Esophagus (tissue), 2 donors: Measurements from ENCODE around the gene MYO10. TPM values are rescaled to one million over a fixed set of nuclear protein-coding genes. Genes with fewer than 3 reads are reported as not detected.
A peak's percentile ranks its signal among the peaks of the same experiment; 100 is the strongest.

Experiments used
- H3K27ac ChIP-seq, 2 donors: one replicate each; pipeline ENCODE4 v1.5.1; 2013; ENCODE audit warnings: low read depth in 2 of 2, mild to moderate bottlenecking in 2 of 2, inconsistent platforms in 1 of 2, low read length in 1 of 2, moderate library complexity in 1 of 2
- H3K27me3 ChIP-seq, 2 donors: one replicate each; pipeline ENCODE4 v1.6.1; 2013; ENCODE audit warnings: low read length in 2 of 2, control low read depth in 1 of 2, mild to moderate bottlenecking in 1 of 2; ENCODE audit not compliant: insufficient read depth in 2 of 2, control insufficient read depth in 1 of 2
- H3K36me3 ChIP-seq, 2 donors: one replicate each; pipeline ENCODE4 v1.6.1; 2013; ENCODE audit warnings: low read length in 1 of 2; ENCODE audit not compliant: control insufficient read depth in 2 of 2, insufficient read depth in 2 of 2
- H3K4me1 ChIP-seq, 2 donors: one replicate each; pipeline ENCODE4 v1.6.1; 2013; ENCODE audit warnings: low read length in 1 of 2; ENCODE audit not compliant: control insufficient read depth in 2 of 2, insufficient read depth in 2 of 2
- H3K4me3 ChIP-seq, 2 donors: one replicate each; pipeline ENCODE4 v1.5.1; 2013; ENCODE audit warnings: low read length in 2 of 2, mild to moderate bottlenecking in 2 of 2, low read depth in 1 of 2, moderate library complexity in 1 of 2
- H3K9me3 ChIP-seq, 2 donors: one replicate each; pipeline ENCODE4 v1.6.1; 2013; ENCODE audit warnings: mild to moderate bottlenecking in 2 of 2, low read depth in 1 of 2, low read length in 1 of 2, moderate library complexity in 1 of 2; ENCODE audit not compliant: control insufficient read depth in 2 of 2, insufficient read depth in 1 of 2
- WGBS, 2 donors: extraction: QIAGEN DNeasy Blood & Tissue Kit; methylation state at CpG; one replicate each; pipeline ENCODE4 v1.1.7; 2013; 5-methylcytosine and 5-hydroxymethylcytosine counted together
- polyA plus RNA-seq, 2 donors: library from polyadenylated mRNA; stranded (reverse); fragments of 200-250 nt; gene quantifications; one replicate each; pipeline ENCODE4 v1.2.3, GENCODE V29; 2013
- donor health status: healthy with polysubstance abuse.
- donor health status: Bipolar disorder and iron deficiency.

The MYO10 gene
- polyA plus RNA-seq, 2 donors, result 5.8 to 5.9 TPM

DNA sequence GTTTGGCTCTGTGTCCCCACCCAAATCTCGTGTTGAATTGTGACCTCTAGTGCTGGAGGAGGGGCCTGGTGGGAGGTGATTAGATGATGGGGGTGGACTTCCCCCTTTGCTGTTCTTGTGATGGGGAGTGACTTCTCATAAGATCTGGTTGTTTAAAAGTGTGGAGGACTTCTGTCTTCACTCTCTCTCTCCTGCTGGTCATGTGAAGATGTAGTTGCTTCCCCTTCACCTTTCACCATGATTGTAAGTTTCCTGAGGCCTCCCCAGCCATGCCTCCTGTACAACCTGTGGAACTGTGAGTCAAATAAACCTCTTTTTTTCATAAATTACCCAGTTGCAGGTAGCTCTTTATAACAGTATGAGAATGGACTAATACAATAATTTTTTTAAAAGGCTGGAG, 10.6 kb upstream of the MYO10 start:
- WGBS, 2 donors, result 74 to 78% methylated on average over 1 of the region's 1 CpG
- no peaks in the 10 kb centered on the region for H3K27me3 ChIP-seq

DNA sequence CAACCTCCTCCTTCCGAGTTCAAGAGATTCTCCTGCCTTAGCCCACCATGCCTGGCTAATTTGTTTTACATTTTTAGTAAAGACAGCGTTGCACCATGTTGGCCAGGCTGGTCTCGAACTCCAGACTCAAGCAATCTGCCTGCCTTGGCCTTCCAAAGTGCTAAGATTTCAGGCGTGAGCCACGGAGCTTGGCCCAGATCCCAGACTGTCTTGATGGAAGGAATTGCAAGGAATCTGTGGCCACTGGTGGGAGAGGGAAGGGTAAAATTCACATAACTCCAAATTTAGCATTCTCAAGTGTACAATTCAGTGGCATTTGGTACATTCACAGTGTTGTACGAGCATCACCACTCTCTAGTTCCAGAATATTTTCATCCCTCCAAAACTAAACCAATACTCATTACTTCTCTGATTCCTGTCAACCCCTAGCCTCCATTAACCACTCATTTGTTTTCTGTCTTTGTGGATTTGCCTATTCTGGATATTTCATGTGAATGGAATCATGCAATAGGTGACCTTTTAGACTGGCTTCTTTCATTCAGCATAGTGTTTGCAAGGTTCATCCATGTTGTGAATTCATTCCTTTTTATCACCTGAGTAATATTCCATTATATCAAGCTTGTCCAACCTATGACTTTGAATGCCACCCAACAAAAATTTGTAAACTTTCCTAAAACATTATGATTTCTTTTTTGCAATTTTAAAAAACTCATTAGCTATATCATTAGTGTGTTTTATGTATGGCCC, 8.9 kb upstream of the MYO10 start:
- no peak overlapping the region for H3K4me3 ChIP-seq
- H3K27me3 ChIP-seq, result peaks cover 0 to 2% of the 10 kb centered on the region in 2 donors
- no peaks in the 10 kb centered on the region for H3K4me1 ChIP-seq
- H3K9me3 ChIP-seq, result no peaks in the 10 kb centered on the region
- no peak overlapping the region for H3K27ac ChIP-seq
- H3K36me3 ChIP-seq, result no peaks in the 10 kb centered on the region
- WGBS, 2 donors, result 74% methylated on average over 6 of the region's 6 CpGs

More for the DNA sequence above, 10.6 kb upstream of the MYO10 start:
- no peaks in the 10 kb centered on the region for H3K36me3 ChIP-seq
- no peaks in the 10 kb centered on the region for H3K4me1 ChIP-seq
- H3K9me3 ChIP-seq, result no peaks in the 10 kb centered on the region
- no peak overlapping the region for H3K4me3 ChIP-seq
- no peak overlapping the region for H3K27ac ChIP-seq

DNA sequence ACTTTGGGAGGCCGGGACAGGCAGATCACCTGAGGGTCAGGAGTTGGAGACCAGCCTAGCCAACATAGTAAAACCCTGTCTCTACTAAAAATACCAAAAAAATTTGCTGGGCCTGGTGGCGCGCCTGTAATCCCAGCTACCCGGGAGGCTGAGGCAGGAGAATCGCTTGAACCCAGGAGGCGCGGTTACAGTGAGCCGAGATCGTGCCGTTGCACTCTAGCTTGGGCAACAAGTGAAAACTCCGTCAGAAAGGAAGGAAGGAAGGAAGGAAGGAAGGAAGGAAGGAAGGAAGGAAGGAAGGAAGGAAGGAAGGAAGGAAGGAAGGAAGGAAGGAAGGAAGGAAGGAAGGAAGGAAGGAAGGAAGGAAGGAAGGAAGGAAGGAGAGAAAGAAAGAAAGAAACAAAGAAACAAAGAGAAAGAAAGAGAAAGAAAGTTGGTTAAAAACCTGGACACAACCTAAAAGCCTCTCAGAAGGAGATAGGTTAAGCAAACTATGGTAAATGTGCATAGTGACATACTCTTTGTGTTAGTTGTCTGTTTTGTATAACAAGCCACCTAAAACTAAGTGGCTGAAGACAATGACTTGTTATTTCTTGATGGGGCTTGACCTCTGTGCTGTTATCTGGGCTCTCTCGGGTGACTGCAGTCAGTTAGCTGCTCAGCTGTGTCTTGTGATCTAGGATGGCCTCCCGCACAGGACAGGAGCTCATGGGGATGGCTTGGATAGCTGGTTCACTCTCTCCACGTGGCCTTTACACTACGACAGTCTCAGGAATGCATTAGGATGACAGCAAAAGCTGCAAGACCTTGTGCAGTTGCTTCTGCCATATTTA, 8.0 kb upstream of the MYO10 start:
- H3K27me3 ChIP-seq, result peaks cover 0 to 3% of the 10 kb centered on the region in 2 donors
- no peaks in the 10 kb centered on the region for H3K4me1 ChIP-seq
- no peaks in the 10 kb centered on the region for H3K36me3 ChIP-seq
- H3K27ac ChIP-seq, result no peak overlapping the region
- WGBS, 2 donors, result 81 to 86% methylated on average over 15 of the region's 15 CpGs
- H3K9me3 ChIP-seq, result no peaks in the 10 kb centered on the region
- H3K4me3 ChIP-seq, result no peak overlapping the region

DNA sequence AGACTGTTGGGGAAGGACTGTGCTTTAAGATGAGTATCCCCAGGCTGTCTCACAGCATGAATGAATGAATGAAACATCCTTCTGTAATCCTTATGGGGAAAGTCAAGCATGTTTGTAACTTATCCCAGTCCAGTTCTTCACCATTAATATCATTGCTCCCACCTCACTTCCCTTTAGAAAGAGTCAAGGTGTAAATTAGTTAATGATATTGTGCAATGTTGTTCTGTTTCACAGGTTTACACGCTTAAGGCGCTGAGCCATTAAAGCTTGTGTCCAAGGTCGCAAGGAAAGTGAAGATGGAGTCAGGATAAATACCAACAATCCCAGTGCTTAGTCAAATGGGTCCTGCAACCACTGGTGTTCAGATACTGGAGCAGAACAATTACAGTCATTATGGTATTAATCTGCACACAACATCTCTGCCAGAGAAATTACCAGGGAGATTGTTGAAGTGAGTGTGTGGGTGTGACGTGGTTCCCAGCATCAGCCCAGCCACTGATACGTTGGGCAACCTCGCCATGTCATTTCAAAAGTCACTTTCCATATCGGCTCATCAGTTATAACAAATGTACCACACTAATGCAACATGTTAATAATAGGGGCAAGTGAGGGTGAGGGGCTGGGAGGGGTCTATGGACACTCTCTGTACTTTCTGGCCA, 1.5 kb upstream of the MYO10 start:
- Histone ChIP-seq H3K4me3 (no peak overlapping the region), H3K27me3 (peaks cover 0 to 3% of the 10 kb centered on the region in 2 donors), H3K36me3 (no peaks in the 10 kb centered on the region), H3K4me1 (peaks cover 3 to 5% of the 10 kb centered on the region in 2 donors), H3K27ac (peak overlapping the region in 1 of 2 donors; percentile 15), H3K9me3 (no peaks in the 10 kb centered on the region)
- WGBS, 2 donors, result 74 to 78% methylated on average over 7 of the region's 7 CpGs

DNA sequence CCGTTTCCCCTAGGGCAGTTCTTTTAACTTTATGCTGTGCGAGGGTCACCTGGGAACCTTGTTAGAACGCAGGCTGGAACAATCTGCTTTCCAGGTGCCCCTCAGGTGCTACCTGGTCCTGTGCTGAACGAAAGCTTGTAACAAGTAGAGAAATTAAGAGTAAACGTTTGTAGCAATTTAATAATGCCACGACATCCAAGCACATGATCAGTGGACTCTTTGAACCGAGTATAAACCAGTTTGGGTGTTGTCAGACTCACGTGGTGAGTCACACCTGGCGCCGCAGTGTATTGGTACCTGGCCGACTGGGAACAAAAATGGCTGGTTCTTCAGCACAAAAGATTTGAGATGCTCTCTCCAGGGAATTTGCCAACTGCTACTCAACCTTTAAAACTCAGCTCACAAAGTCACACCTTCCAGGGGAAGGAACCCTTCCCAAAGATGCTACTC, 926 bp upstream of the MYO10 start:
- H3K27me3 ChIP-seq, result peaks cover 0 to 3% of the 10 kb centered on the region in 2 donors
- peaks cover 3 to 5% of the 10 kb centered on the region in 2 donors for H3K4me1 ChIP-seq
- 17 to 18% methylated on average over 11 of the region's 11 CpGs for WGBS, 2 donors
- no peaks in the 10 kb centered on the region for H3K36me3 ChIP-seq
- peak overlapping the region; percentile 88 to 93 for H3K27ac ChIP-seq
- peak overlapping the region; percentile 54 to 65 for H3K4me3 ChIP-seq
- no peaks in the 10 kb centered on the region for H3K9me3 ChIP-seq

DNA sequence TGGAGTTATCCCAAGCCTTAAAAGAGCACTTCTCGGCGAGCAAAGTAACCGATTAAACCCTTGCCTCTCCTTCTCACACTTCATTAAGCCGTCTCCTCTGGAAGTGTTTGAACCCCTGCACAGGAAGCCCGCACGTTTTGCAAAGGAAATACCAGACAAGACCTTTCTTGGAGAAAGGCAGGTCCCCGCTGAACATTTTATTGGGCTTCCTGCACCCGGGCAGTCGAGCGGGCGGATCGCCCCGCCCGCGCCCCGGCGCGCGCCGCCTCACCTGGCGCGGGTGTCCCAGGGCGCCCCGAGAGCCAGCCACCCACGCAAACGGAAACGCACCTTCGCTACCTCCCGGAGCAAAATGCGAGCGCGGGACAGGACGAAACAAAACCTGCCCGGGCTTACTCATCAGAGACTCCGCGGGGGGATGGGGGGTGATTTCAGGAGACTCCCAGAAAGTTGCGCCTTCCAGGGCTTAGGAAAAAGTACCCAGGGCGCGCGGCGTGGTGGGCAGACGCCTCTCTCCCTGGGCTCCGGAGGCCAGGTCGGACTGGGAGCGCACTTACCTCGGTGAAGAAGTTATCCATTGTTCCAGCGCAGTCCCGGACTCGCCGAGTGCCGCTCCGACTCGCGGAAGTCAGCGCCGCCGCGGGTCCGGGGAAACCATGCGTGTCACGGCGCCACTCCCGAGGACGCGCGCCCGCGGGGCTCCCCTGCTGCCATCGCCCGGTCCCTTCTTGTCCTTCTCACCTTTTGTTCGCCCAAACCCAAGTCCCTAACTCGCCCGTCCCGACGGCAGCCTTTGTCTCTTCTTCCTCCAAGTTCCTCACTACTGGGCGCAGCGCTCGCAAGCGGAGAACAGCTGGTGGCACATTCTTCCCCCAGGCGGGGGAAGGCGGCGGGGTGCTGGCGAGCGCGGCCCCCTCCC, 598 bp downstream of the MYO10 start:
- peaks cover 0 to 3% of the 10 kb centered on the region in 2 donors for H3K27me3 ChIP-seq
- no peaks in the 10 kb centered on the region for H3K9me3 ChIP-seq
- peak overlapping the region; percentile 65 to 88 for H3K4me3 ChIP-seq
- WGBS, 2 donors, result 2% methylated on average over 85 of the region's 85 CpGs
- H3K36me3 ChIP-seq, result no peaks in the 10 kb centered on the region
- H3K27ac ChIP-seq, result peak overlapping the region; percentile 87 to 94
- peaks cover 8% of the 10 kb centered on the region in 2 donors for H3K4me1 ChIP-seq

DNA sequence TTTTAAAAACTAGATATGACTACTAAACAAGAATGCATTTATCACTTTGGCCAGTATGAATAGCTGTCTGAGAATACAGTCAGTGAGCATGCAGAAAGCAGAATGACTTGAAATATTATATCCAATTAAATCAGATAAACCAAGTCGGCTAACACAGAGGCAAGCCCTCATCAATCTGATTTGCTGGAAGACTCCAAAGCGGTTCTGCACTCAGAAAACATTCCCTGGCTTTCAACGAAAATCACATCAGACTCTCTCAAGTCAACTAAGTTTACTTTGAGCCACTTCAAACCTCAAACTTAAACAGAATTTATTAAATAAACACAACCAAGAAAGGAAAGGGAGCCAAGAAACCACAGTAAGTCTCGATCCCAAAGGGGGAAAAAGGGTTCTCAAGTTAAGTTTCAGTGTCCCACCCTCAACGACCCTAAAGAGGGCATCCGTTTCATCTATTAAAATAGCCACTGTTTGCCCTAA, 1.4 kb downstream of the MYO10 start:
- WGBS, 2 donors, result 2% methylated on average over 6 of the region's 6 CpGs
- Histone ChIP-seq H3K4me1 (peaks cover 8% of the 10 kb centered on the region in 2 donors), H3K27ac (no peak overlapping the region)

DNA sequence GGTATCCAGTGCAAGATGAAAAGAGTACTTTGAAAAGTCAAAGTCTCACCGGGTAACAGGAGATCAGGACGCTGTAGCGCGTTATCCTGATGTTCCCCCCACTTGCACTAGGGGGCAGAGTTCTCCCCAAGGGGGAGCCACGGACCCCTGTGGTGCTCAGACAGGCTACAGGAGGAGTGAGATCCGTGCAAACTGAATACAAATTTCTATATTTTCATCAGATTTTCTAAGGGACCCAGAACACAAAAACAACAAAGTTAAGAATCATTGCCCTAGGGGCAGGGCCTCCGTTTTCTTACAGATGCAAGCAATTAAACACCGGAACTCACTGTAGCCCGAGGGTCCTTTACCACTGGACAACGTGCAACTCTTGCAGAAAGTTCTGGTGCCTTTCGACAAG, 2.0 kb downstream of the MYO10 start:
- Histone ChIP-seq H3K4me3 (peak overlapping the region; percentile 6 to 65), H3K9me3 (no peaks in the 10 kb centered on the region), H3K27ac (no peak overlapping the region), H3K4me1 (peaks cover 8% of the 10 kb centered on the region in 2 donors), H3K36me3 (no peaks in the 10 kb centered on the region), H3K27me3 (no peaks in the 10 kb centered on the region)
- WGBS, 2 donors, result 1 to 9% methylated on average over 11 of the region's 11 CpGs

More for the DNA sequence above, 1.4 kb downstream of the MYO10 start:
- Histone ChIP-seq H3K27me3 (no peaks in the 10 kb centered on the region), H3K36me3 (no peaks in the 10 kb centered on the region), H3K9me3 (no peaks in the 10 kb centered on the region), H3K4me3 (peak overlapping the region; percentile 65 to 88)
